Aortic smooth muscle cell (primary cell): ENCODE data around the gene ZNF667. TPM values are rescaled to one million over a fixed set of nuclear protein-coding genes. Genes with fewer than 3 reads are reported as not detected.

ENCODE experiments used
- total RNA-seq: library from RNA; depleted of rRNA; stranded (reverse); fragments of >200 nt; gene quantifications from 2 replicates; pipeline ENCODE4 v1.2.3, GENCODE V29; 2014

ZNF667 gene
- total RNA-seq: 3.2 and 4.0 TPM in 2 replicates

GRCh38 chr19:56476651-56477428, at the start of gene ZNF667:
Gene ZNF667 (minus strand): TSS chr19:56477345. CDS start chr19:56462370, 14,975 bp downstream.

GRCh38 chr19:56507446-56508289, 30.5 kb upstream of the ZNF667 start, which contains the start of gene ZNF471:
Gene ZNF471 (plus strand): TSS chr19:56507855. CDS start chr19:56511572, 3,717 bp downstream.

GRCh38 chr19:56403764-56404704, 73.1 kb downstream of the ZNF667 start, which contains the start of gene ZNF583:
Gene ZNF583 (plus strand): TSS chr19:56404332. CDS start chr19:56407115, 2,783 bp downstream.

GRCh38 chr19:56393119-56394012, 83.8 kb downstream of the ZNF667 start, which contains the start of gene ZNF582:
Gene ZNF582 (minus strand): TSS chr19:56393534. CDS start chr19:56391752, 1,782 bp downstream.

Other genes starting within 250 kb of the ZNF667 start
- not detected in 2 replicates for gene EDDM13, start 204.6 kb downstream of the ZNF667 start, total RNA-seq
- 3.4 and 4.7 TPM in 2 replicates for gene ZSCAN5A, start 162.5 kb downstream of the ZNF667 start, total RNA-seq
- gene ZNF582, start 83.8 kb downstream of the ZNF667 start, total RNA-seq: 2.1 and 2.8 TPM in 2 replicates
- gene ZNF583, start 73.0 kb downstream of the ZNF667 start, total RNA-seq: 4.2 and 4.4 TPM in 2 replicates
- 3.8 and 4.4 TPM in 2 replicates for gene ZNF471, start 30.5 kb upstream of the ZNF667 start, total RNA-seq
- 6.9 and 9.4 TPM in 2 replicates for gene ZFP28, start 61.6 kb upstream of the ZNF667 start, total RNA-seq
- 6.3 and 6.5 TPM in 2 replicates for gene ZNF470, start 90.1 kb upstream of the ZNF667 start, total RNA-seq
- 4.8 and 5.0 TPM in 2 replicates for gene ZNF71, start 118.0 kb upstream of the ZNF667 start, total RNA-seq
- gene SMIM17, start 165.8 kb upstream of the ZNF667 start, total RNA-seq: 0.12 and 0.13 TPM in 2 replicates
- 0.50 and 1.8 TPM in 2 replicates for gene ZNF835, start 194.4 kb upstream of the ZNF667 start, total RNA-seq